NCI-H1694 (cell line): ENCODE results near the gene NCOR1.
"Not testable (repeated sequence)": the region's sequence is repeated elsewhere in the genome, so short reads cannot be mapped to it uniquely, and the experiment has no call there.

Experiments
- DNase-seq: peaks from one replicate; lab custom pipeline; 2025; lab: John Stamatoyannopoulos, UW

The NCOR1 gene

DNA sequence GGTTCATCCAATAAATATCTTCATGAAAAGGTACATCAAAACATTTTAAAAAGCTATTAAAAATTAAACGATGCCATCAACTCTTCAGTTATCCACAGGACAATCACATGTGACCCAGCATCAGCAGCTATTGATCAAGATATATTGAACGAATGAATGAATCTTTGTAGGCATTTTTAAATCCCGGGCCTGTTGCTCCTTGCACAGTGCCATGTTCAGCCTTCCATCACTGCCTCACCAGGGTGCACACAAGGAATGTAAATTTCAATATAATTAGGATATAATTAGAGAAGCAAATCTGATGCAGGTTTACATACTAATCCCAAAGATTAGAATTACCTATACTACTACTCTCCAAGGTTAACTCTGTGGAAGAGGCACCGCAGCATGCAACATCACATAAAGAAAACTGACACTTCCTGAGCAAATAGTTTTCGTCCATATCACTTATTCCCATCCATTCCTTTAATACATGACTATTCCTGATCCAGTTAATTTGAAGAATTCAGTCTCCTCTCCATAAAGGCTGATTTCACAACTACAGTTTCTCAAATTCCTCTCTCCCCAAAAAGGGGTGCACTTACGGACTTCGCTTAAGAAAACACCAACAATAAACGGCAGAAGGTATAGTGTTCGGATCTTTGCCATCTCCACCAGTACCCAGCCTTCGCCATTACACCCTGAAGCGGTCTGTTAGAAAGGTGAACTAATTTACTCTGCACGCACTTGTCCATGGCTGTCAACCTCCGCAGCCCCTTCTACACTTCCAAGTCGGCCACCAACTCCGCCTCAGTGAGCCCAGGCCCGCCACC, 938 bp downstream of the NCOR1 start:
- no peak for DNase-seq

DNA sequence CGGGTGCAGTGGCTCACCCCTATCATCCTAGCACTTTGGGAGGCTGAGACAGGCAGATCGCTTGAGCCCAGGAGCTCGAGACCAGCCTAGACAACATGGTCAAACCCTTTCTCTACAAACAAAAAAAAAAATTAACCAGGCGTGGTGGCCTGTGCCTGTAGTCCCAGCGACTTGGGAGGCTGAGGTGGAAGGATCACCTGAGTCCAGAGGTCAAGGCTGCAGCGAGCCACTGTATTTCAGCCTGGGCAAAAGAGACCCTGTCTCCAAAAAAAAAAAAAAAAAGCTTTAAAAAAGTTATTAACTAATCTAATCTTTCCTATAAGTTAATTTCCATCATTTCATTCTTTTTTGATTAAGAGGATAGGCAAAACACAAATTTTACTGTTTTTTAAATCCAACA, 2.5 kb downstream of the NCOR1 start:
- no peak for DNase-seq

DNA sequence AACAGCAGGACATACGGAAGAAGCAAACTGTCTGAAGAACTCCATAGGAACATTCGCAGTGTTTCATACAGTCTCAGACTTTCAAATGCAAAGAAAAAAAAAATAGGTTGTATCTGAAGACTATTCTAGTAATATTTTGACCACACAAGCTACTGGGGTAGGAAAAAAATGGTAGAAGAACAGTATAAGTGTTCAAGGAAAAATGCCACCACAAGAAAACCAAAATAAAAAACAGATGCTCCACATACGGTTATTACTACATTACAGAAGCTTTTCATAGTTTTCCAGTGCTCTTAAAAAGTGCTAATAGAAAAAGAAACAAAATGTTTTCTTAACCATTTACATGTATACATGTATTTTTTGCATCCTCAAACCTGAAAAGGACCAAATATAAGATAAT, 3.7 kb downstream of the NCOR1 start:
- no peak for DNase-seq

DNA sequence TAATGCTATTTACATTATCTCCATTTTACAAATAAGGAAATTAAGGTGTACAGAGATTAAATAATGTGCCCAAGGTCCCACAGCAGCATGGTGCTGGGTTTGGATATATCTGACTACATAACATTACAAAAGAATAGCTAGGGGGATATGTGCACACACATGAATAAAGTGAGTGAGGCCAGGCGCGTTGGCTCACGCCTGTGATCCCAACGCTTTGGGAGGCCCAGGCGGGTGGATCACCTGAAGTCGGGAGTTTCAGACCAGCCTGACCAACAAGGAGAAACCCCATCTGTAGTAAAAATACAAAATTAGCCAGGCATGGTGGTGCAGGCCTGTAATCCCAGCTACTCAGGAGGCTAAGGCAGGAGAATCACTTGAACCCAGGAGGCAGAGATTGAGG, 10.6 kb downstream of the NCOR1 start:
- not testable (repeated sequence) for DNase-seq

DNA sequence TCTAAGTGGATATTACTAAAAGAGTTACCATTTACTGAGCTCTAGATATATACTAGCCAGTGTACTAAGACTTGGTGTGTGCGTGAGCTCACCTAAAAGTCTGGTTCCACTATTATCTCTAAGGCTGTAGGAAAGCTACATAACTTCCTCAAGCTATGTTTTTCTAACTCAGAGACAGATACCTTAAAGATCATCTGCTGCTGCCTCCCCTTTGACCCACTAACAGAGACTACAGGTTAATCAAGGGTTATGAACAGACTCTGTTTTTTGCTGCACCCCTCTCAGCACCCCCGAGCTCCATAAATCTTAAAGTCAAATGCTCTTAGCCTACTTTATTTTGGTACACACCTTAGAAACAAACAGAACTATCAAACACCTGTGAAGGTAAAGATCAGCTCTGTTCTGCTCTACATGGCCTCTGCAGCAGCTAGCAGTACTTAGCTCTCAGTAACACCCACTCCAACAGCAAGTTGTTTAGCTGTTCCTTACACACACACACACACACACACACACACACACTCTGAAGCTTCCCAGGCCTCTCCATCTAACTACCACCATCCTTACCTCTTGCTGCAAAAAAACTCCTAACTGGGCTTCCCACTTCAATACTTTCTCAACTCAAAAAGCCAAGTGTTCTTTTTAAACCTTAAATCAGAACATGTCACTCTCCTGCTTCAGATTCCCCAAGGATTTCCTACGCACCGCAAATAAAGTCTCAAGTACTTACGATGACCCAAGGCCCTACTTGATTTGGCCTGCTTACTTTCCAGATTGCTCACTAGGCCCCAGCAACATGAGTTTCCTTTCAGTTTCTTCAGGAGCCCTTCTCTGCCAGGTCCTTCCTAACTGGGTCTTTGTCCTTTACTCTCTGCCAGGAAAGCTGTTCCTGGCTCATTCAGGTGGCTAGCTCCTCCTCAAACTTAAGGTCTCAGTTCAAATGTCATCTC, 12.5 kb downstream of the NCOR1 start:
- not testable (repeated sequence) for DNase-seq

DNA sequence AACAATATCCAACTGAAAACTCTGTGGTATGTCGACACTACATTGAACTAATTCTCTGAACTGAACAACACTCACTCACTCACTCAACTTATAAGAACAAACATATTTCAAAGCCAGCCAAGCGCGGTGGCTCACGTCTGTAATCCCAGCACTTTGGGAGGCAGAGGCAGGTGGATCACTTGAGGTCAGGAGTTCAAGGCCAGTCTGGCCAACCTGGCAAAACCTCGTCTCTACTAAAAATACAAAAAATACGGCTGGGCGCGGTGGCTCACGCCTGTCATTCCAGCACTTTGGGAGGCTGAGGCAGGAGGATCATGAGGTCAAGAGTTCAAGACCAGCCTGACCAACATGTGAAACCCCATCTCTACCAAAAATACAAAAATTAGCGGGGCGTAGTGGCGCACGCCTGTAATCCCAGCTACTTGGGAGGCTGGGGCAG, 13.6 kb downstream of the NCOR1 start:
- DNase-seq, result not testable (repeated sequence)

DNA sequence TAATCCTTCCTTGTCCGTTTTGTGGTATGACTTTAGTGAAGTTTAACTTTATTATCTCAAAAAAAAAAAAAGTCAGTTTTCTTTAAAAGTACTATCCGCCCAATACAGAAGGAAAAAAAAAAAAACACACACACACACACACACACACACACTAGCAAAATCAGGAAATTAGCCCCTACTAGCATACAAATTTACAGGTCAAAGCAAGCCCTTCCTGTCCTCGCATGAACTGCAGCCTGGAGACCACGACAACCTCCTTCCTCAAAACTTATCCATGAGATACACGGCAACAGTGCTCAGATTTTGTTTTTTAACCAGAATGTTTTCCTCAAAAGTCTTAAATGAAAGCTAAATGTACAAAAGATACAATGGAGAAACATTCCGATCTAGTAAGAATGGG, 16.2 kb downstream of the NCOR1 start:
- no peak for DNase-seq

DNA sequence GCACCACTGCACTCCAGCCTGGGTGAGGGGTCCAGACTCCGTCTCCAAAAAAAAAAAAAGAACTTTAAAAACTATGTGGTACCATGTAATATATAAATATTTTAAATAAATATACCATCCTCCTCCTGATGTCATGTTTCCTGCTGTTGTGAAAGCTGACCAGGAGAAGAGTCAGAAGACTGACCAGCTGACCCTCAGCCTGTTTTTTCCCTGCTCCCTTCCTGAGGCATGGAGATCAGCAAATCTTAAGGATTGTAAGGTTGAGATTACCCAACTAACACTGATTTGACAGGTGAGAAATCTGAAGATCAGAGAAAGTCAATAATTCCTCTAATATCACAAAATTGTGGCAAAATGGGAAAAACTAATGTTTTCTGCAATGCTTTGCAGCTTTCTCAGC, 18.1 kb downstream of the NCOR1 start:
- DNase-seq, result no peak

DNA sequence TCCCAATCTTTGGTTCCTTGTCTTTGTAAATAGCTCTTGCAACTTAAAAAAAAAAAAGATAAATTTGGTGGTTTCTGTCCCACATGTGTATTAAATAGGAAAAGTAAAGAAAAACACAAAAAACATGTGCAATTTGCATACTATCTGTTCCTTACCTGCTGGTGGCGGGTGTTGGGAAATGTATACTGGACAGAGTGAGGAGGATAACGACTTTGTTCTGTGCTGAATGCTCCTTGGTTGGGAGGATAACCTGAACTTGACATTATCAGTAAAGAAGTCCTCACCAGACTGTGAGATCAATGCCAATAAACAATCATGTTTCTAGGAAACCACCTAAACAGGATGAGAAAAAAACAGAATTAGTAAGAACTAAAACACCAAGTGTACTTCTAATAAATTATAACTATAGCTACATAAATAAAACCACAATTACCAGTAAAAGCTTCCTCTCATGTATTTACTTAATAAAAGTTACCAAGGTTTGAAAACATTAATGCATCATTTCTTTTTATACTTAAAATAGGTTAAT, 21.0 kb downstream of the NCOR1 start:
- not testable (repeated sequence) for DNase-seq

DNA sequence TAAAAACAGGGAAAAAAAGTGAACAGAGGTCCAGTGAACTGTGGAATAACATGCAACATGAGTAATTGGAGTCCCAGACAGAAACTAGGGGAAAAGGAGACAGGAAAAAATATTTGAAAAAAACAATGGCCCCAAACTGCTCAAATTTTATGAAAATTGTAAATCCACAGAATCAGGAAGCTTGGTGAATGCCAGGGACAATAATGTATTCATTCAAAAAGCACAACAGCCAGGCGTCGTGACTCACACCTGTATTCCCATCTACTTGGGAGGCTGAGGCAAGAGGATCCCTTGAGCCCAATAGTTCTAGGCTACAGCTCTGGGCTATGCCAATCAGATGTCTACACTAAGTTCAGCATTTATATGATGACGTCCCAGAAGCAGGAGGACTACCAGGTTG, 23.7 kb downstream of the NCOR1 start:
- no peak for DNase-seq

DNA sequence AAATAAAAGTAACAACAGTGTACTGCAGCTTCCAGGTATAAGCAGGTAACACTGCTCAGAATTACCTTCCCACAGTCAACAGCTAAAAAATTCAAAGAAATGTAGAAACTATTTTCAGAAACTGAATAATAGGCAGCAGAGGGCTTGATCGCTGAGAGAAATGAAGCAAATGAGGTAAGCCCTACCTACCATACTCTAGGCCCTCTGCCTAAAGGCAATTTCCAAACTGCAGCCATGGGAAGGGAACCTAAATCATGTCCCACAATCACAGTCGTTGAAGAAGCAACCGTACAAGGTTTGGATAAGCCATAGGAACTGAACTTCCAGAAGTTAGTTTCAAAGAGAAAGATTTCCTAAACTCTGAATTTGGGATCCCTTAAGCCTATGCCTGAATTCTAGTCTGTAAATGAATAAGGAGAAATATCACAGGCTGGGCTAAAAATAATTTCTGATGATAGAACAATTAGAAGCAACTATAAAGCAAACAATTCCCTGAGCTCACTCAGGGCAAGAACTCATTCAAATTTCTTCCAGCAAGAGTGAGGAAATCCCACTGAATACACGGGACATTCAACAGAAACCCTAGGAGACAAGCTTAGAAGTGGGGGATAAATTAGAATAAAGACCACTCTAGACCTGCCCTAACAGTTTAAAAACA, 24.5 kb downstream of the NCOR1 start:
- no peak for DNase-seq

DNA sequence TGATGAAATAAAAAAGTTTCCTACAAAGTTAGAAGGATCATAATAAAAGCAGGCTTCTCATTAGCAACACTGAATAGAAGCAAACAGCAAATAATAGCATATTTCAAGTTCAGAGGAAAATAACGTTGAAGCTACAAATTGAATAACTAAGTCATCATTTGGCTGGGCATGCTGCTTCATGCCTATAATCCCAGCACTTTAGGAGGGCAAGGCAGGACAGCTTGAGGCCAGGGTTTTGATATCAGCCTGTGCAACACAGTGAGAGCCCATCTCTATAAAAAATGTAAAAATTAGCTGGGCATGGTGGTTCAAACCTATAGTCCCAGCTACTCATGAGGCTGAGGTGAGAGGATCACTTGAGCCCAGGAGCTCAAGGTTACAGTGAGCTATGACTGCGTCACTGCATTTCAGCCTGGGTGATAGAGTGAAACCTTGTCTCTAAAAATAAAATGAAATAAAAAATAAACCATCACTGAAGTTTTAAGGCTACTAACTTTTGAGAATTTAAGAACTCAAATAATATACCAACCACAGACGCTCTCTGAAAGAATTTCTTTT, 25.5 kb downstream of the NCOR1 start:
- DNase-seq, result no peak

DNA sequence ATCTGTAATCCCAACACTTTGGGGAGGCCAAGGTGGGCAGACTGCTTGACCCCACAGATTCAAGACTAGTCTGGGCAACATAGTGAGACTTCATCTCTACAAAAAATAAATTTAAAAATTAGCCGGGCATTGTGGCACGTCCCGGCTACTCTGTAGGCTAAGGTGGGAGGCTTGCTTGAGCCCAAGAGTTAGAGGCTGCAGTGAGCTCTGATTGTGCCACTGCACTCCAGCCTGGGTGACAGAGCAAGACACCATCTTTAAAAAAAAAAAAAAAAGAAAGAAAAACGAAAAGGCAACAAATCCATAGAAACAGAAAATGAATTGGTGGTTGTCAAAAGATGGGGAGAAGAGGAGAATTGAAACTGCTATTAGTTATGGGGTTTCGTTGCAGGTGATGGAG, 27.7 kb downstream of the NCOR1 start:
- no peak for DNase-seq

DNA sequence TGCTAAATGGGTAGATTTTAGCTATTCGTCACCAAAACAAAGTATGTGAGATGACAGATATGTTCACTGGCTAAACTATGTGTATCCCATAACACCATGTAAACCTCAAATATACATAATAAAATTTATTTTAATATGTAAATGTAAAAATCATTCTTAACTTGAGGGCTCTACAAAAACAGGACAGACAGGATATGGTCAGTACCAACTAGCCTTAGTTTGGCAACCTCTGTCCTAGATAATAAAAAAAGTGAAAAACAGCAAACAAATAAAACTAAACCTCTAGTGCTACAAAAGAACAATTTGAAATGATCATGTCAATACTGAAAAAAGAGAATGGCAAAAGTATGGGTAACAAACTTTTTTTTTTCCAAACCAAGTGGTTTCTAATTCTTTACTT, 33.8 kb downstream of the NCOR1 start:
- no peak for DNase-seq

DNA sequence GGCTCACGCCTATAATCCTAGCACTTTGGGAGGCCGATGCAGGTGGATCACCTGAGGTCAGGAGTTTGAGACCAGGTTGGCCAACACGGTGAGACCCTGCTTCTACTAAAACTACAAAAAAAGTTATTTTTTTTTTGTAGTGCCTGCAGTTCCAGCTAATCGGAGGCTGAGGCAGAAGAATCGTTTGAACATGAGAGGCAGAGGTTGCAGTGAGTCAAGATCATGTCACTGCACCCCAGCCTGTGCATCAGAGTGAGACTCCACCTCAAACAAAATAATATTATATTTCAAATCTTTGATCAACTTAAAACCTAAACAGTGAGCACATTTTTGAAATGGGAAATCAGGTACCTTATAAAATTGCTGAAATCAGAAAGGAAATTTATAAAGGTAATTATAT, 36.5 kb downstream of the NCOR1 start:
- DNase-seq, result no peak

DNA sequence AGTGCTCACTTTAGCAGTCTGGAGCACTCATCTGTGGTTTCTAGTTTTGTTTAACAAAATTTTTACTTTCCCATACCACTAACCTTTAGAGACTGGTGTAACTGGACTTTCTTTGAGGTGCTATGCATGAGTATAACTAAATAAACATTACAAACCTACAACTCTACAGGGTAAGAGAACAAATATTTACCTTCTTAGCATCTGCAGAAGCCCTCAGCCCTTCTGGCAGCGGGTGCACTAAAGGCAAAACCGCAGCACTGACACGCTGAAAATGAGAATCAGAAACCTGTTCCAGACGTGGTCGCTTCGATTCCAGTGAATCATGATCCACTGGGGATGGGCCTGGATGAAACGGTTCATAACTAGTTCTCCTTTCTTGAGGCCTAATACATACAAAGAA, 43.7 kb downstream of the NCOR1 start:
- DNase-seq, result no peak

DNA sequence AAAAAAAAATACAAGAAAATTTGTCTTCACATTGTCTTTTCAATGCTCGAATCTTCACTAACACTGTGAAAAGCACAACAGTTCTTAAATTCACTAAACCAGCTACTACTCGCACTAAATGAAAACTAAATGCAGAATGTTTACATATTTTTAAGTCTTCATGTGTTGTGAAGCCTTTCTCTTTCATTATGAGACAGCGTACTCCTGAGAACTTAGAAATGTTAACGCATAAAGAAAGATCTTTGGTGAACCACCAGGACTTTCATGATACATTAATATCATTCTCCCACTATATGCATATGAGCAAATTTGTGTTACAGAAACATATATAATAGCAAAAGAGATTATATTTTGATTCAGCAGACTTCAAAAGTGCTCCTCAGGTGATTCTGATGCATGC, 48.6 kb downstream of the NCOR1 start:
- not testable (repeated sequence) for DNase-seq

DNA sequence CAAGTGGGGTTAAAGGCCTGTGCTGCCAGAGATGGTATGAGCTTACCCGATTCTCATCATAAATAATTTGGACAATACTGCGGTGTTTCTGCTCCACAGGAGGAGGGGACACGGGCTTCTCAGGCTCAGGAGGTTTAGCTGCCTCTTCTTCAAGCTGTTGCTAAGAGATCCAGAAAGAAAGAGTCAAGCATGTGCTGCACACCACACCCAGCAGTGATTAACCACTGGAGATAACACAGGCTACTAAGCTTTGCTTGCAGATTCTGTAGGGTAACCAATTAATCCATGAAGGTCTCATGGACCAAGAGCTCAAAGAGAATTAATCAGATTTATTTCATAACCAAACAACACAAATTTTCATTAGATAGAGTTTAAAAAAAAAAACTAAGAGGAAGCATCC, 56.6 kb downstream of the NCOR1 start:
- no peak for DNase-seq

DNA sequence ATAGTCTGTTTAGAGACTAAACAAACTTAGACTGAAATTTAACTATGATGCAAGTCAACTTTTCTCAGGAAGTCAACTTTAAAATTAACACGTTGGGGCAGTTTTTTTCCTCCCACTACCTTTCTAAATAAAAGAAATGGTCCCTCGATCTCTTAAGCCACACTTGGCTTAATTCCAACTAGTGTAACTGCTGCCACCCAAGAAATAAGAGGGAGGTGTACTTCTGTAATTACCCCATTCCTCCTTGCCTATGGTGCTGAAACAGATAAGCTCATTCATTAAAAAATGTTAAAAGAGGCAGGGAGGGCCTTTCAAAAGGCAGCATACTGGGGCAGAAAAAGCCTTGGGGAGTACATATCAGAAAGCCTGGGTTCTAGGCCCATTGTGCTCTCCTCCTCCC, 59.8 kb downstream of the NCOR1 start:
- DNase-seq, result no peak

DNA sequence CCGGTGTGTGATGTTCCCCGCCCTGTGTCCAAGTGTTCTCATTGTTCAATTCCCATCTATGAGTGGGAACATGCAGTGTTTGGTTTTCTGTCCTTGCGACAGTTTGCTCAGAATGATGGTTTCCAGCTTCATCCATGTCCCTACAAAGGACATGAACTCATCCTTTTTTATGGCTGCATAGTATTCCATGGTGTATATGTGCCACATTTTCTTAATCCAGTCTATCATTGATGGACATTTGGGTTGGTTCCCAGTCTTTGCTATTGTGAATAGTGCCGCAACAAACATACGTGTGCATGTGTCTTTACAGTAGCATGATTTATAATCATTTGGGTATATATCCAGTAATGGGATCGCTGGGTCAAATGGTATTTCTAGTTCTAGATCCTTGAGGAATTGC, 63.0 kb downstream of the NCOR1 start:
- not testable (repeated sequence) for DNase-seq

DNA sequence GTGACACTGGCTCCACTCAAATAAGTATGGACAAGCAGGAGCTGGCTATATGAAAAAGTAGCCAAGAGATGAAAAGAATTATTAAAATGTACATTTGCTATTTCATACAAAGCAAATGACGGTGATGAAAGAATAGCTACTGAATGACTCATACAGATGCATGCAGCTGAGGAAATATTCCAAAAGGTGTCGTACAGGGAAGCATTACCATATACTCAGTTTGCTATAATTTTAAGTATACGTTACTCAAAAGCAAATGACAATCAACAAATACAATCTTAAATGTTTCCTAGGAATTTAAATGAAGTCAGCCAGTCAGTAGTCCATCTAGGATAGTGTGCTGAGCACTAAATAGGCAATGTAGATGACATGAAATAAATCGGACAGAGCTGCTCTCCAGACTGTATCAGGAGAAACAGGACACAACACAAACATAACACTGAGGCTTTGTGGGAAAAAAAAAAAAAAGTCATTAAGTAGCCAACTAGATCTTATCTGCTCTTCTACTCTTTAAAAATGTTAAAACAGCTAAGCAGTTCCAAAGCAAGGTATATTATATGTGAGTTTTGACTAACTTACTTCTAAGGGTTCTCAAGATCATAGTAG, 65.0 kb downstream of the NCOR1 start:
- DNase-seq, result no peak

DNA sequence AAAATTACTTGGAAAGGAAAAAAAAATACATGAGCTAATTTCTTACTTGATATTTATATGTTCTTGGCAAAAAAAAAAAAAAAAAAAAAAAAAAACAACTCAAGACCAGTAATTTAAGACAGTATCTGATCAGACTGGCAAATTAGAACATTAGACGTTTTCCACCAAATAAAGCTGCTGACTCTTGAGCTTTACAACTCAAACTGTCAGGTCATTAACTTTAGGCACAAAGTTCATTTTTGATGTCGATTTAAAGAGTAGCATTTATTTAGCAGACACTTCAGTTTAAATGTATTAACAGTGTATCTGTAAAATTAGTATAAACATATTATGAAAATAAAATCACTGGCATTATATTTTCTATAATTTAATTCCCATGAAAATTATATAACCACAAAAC, 66.7 kb downstream of the NCOR1 start:
- DNase-seq, result no peak
